Stimulated activated CD4-positive, alpha-beta T cell treated with anti-CD3 and anti-CD28 coated beads, Interleukin-2, amount 100 ng/mL, for 4 hours (primary cell): ENCODE data around the gene EEPD1.

Experiments used
- DNase-seq: peaks from one replicate; pipeline ENCODE4 v3.0.0-alpha.2; 2020; ENCODE audit warnings: low read depth

Gene EEPD1

DNA sequence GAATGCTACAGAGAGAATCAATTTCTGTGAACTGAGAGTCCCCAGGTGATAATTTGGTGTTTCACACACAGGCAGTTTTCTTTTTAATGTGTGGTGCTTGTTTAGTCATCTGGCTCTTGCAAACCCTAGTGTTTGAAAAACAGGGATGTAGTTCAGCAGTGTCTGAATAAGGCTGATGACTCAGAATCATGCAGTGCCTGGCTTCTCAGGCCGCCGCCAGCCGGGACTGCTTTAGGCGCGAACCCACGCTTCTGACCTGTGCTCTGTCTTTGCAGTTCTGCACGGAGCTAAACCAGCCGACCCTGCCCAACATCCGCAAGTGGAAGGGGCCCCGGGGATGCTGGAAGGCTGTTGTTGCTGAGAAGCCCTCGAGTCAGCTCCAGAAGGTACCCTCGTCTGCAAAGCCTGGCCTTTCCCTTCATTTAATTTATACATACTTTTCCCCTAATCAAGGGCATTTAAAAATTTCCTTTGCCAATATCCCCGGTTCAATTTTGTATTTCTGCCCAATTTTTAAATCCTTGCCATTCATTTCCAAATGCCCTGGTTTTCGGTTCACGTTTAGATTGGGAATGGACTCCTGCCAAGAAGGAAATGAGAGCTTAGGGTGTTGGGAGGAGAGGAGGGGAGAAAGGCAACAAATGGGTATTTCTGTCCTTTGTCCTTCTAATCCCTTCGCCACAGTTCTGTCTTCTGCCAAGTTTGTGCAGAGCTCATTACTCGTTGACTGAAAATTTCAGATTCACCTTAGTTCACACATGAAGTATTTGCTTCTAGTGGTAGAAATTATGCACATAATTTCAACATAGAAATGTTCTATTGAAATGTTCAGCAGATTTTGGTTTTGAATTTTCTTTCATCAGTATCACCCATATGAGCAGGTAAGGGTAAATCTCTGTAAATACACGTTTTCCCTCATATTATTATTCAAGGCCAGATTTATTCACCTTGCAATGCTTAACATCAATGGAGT lies 128.1 kb downstream of the EEPD1 start:
- no peak for DNase-seq

DNA sequence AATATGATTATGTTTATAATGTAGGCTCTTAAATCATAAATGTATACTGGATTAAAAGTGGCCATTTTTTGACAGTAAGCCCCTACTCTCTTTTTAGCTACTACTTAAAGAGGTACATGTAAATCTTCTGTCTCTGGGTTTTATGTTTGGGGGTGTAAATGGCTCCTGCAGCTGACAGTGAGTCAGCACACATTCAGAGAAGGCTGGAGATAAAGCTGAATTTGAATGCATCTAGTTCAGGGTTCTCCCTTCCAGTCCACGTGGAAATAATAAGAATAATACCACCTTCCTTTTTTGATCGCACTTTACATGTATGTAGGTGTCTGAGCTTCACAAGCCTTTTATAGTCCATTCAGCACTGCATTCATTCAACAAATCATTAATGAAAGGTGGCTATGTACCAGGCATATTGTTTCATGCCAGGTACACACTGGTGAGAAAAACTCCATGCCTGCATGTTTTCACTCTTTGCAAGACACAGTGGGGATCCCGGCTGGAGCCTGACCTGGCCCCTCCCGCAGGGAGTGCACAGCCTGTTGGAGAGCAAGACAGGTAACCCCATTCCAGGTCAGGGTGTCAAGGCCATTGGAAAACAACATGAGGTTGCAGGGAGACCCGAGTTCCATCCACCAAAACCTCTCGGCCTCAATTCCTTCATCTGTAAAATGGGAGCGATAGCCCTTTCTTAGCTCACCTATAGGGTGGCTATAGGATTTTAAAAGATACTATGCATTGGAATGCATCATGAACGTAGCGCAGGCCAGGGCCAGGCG lies 129.1 kb downstream of the EEPD1 start:
- no peak for DNase-seq

DNA sequence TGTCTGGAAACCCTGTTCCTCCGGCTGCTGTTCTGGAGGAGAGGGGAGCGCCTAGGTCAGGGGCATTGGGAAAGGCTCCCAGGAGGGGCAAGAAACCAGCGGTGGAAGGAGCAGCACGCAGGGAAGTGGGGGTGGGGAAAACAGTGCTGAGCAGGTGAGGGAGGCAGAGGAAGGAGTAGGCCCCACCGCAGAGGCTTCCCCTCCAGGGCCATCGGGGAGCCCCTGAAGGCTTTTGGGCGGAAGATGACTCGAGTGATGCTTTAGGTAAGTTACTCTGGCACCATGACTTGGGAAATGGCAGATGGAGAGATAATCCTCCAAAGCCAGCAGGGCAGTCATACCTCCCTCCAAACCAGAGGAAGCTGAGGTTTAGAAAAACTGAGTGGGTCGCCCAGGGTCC lies 130.1 kb downstream of the EEPD1 start:
- DNase-seq: no peak

DNA sequence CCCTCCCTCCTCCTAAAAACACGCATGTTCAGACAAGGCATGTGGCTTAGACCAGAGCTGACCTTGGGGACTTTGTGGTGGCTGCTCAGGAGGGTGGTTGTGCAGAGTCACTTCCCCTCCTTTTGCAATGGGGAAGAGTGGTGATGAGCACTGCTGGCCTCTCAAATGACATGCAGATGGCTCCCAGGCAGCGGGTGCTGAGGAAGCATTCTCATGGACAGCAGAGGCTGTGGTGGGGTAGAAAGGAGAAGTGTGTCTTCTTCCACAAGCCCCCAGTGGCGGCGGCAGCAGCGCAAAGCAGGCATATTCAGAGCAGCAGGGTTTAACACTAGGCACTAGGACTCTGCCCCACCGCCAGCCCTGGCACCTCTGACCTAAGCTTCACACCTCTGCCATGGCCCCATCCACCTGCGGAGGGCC lies 130.7 kb downstream of the EEPD1 start:
- DNase-seq: no peak

DNA sequence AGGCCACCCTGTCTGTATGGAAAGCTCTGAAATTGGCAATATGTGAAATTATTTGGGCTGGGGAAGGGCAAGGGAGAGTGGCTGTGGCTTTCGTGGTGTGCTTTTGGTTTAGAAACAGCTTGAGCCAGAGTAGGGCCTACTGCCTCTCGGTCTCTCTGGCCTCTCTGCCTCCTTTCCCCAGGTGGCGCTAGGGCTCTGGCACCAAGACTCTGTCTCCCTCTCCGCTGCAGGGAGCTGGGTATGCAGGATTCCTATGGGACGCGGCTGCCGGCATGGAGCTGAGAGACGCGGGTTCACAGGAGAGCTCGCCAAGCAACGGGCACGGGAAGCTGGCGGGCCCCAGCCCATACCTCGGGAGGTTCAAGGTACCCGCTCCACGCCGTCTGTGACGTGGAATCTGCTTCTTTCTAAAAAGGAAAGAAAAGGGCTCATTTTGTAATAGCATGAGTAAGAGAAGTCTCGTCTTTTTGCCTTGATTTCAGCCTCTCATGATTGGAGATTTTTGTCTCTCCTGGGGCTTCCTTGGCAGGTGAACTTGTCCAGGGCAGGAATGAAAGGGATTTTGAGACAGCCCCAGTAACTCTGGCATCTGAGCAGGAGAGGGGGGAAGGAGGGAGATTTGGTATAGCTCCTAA lies 131.5 kb downstream of the EEPD1 start:
- no peak for DNase-seq

DNA sequence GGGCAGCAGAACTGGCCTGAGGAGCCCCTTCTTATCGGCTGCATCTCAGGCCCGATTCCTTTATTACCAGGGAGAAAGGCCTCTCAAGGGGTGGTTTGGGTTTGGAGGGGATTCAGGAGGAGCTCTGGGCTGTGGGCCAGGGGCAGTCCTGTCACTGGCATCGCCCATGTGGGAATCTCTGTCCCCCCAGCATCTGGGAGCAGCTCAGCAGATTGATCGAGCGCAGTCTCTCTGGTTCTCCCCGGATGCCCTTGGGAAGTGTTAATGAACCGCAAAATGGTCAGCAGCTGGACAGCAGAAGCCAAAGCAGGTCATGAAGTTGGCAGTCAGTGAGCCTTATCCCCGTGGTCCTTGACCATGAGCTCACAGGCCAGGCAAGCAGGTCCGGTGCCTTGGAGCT lies 132.2 kb downstream of the EEPD1 start:
- DNase-seq: no peak

DNA sequence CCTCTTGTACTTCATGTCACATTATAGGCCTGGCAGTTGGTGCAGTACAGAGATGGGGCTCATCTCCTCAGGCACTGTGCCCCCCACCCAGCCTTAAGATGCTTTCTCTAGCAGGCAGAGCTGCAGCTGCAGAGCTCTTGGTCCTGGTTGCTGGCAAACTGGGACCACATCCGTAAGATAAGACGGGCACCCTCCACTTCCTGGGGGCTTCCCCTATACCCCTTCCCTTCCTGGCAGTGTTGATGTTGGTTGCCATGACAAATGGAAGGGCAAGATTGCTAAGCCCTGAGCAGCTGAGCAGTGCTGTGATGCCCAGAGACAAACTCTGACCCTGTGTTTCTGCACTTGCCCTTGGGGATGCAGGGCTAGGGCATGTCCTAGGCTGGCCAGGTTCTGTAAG lies 133.2 kb downstream of the EEPD1 start:
- DNase-seq: peak; percentile 10

DNA sequence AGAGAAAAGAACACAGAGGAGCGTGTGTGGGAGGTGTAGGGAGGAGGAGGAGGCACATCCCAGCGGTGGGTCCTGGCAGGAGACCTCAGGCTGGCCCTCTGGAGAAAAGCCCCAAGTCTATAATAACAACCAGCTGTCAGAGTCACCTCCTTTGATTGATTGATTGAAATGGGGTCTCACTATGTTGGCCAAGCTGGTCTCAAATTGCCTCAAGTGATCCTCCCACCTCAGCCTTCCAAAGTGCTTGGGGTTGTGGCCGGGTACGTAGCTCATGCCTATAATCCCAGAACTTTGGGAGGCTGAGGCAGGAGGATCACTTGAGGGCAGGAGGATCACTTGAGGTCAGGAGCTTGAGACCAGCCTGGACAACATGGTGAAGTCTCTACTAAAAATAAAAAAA lies 133.6 kb downstream of the EEPD1 start:
- no peak for DNase-seq

DNA sequence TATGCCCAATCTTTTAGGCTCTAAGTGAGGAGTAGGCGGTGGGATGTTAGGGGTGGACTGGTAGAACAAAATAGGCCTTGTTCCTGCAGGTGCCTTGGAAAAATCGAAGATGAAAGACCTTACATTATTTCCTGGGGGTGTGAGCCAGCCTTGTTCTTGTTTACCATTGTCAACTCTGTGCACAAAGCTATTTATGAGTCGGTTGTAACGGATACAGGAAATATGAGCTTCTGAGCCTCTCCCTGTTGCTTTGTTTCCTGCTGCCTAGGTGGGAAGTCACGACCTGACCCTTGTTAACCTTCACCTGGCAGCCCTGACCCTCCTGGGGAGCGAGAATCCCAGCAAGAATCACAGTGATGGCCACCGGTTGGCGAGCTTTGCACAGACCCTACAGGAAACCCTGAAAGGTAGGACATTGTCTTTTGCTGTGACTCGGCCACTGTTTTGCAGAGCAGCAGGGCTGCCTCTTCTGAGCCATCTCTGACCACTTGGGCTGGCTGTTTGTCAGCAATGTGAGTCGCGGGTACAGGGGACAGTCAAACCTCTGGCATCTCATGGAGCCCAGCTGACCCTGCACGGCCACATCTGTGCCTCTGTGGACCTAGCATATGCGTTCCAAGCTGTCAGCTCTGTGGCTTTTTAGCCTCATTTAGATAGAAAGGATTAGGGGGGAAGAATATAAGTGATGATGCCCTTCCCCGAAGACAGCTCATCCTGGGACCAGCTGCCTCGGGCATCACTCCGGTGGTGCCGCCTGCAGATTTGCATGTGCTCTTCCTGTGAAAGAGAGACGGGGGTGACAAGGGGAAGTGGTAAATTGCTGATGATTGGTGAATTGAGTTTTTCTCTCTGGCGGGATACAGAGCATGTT lies 134.6 kb downstream of the EEPD1 start:
- no peak for DNase-seq

DNA sequence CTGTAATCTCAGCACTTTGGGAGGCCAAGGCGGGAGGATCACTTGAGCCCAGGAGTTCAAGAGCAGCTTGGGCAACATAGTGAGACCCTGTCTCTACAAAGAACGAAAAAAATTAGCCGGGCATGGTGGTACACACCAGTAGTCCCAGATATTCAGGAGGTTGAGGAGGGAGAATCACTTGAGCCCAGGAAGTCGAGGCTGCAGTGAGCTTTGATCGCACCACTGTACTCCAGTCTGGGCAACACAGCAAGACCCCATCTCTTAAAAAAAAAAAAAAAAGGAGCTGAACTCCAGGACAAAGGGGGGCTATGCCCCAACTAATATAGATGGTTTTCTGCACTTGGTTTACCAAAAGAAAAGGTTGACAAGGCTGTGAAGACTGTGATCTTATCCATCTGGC lies 135.4 kb downstream of the EEPD1 start:
- DNase-seq: no peak

DNA sequence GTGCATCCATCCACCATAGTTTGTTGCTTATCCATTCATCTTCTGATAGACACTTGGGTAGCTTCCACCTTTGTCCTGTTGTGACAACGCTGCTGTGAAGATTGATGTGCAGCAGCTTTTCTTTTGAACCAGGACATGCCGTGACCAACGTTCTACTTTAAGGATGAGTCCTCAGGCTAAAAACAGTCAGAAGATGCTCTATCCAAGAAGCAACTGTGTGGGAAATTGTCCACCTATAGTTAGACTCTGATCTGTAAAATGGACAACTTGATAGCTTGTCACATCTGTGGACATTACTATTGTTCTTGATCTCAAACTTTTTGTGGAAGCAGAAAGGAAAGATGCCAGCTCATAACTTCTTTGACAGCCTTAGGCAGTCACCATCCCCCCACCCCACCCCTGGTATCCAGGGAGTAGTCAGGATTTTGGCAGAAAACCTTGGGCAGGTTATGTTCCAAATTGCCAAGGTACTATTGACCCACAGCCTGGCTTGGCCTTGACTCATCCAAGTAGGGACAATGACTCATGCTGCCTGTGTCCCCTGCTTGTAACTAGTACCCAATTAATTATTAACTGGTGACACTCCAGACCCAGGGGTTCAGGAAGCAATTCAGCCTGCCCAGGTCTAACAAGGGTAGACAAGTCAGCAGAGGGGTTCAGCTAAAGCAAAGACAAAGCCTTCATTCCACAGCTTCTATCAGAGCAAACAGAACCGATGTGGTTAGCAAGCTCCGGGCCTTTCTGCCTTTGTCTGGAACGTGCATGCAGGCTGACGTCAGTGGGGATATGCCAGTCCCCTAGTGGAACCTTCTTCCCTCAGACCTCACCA lies 137.0 kb downstream of the EEPD1 start:
- no peak for DNase-seq

DNA sequence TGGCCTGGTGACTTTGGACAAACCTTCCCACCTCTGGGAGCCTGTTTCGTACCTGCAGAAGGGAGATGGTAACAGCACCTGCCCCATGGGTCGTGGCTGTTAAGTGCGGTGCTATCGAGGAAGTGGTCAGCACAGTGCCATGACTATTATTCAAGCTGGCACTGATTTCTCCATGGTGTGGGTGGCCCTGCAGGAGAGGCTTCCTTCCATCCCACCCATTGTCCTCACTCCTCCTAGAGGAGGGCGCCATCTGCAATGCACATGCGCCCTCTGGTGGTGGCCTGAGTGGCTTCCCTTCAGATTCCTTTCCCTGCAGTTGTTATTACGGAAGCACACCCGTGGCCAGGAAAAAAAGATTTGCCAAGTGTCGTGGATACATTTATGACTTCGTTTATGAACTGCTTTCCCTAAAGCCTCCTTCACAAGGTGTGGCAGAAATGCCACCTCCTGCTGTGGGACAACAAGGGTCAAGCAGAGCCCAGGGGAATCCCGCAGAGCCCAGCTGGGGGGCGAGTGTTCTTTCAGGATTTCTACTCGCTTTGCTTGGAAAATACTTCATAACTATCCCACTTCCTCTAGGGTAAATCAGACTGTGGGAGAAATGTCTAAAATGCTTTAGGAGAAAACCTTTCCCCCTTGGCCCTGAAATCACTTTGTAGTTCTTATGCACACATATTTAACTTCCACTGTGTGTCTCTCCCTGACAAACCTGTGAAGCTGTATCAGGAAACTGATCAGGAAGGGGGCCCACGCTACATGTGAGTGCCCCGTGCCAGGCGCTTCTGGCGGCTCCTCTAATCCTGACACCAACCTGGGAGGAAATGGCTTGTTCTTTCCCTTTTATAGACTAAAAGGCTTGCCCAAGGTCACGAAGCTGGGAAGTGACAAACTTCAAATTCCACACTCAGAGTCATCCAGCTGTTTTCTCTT lies 138.6 kb downstream of the EEPD1 start:
- peak; percentile 59 for DNase-seq

DNA sequence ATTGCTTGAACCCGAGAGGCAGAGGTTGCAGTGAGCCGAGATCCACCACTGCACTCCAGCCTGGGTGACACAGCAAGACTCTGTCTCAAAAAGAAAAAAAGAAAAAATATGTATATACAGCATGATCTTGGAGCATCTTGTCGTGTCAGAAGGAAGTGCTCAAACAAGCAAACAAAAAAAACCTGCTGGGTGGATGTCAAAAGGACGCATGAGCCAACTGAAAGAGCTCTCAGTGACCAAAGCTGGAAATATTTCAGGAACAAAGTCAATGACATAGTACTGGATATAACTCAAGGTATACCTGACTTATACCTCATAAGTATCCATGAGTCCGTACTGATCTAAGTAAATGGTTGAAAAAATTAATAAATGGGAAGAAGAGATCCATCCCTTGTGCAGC lies 142.0 kb downstream of the EEPD1 start:
- DNase-seq: no peak

DNA sequence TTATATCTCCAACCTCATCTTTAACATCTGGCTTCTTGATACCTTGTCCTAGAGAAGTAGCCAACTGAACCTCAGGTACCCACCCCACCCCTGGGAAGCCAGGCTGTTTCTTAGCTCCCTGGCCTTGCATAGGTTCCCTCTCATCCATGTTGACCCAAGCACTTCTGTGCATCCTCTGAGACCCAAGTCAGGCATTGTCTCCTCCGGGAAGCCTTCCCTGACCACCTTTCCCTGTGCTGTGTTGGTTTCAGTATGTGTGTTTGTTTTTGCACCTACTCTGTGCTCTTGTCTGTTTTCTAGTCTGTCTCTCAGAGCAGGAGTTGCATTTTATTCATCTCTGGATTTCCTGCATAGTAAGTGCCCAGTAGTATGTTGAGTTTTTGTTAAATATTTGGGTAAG lies 143.2 kb downstream of the EEPD1 start:
- no peak for DNase-seq

DNA sequence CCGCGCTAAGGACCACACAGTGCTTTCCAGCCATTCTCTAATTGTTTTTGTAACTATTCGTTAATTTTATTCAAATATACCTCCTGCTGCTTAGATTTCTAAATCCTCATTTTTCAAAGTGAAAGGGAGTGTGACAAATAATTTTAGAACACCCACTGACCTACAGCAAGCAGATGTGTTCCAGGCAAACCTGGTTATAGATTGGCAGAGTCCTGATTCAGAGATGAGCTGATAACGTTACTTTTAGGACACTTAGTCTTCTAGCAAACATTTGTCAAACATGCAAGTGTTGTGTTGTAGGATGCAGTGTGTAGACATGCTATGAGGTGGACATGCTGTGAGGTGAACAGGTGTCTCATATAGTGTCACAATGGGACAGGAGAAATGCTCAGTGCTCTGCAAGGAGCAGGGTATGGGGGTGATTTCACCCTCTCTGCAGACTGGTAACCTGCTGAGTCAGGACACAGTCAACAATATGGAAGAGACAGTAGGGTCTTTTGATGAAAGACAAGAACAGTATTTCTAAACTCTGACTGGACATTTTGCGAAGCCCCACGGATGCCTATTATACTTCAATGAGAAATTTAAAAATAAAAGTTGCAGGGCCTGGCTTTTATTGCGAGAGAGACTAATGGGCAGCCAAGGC lies 144.4 kb downstream of the EEPD1 start:
- no peak for DNase-seq

DNA sequence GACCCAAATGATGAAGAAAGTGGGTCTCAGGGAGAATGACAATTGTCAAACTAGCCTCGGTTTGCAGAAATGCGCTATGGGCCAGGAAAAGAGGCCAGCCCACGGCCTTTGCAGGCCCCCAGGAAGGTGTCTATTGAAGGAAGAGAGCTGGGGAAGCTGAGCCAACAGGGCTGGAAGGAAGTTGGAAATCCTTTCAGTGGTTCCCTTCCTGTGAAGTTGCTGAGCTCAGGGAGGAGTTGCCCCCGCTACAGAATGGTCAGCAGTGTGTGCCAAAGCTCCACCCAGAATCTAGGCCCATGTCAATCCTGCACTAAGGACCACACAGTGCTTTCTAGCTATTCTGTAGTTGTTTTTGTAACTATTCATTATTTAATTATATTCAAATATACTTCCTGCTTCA lies 145.1 kb downstream of the EEPD1 start:
- DNase-seq: no peak

DNA sequence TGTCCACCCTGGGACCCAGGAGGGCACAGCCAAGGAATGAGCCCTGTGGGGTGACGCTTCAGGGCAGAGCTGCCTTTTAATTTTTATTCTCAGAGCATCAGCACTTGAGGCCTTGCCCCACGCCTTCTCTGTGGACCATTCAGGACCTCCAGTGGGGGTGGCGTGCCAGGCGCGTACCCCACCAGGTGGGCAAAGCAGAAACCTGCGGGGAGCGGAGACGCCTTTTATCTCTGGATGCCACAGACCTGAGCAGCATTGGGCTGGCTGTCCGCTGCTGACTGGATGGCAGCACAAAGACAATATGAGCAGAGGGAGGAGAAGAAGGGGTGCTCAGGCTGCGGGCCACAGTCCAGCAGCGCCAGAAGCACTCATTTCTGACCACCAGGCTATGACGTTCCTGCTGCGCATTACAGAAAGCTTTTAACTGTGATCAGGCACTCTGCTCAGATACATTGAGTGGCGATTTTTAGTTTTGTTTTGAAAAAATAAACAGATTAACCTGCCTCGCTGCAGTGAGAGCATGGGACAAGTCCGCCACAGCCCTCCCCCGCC lies 146.2 kb downstream of the EEPD1 start:
- no peak for DNase-seq

DNA sequence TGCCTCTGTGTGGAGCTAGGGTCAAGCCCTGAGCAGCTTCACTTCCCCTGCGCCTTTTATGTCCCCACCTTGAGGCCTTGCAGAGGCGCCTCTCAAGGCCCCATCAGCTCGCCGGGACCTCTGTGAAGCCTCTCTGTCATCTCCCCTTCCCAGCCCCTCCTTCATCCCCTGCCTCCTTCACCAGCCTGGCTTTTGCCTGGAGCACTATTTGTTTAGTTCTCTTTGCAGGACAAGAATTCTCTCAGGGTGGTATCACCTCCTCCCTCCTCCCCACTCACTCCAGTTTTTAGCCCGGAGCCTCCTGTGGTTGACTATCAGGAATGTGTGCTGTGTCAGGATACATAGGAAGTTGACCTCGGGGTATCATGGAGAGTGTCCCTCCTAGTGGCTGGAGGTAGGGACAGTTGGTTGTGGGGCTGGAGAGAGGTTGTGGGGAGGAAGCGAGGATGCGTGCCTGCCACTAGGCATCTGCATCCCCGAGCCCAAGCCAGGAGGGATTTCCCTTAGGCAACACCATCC lies 146.8 kb downstream of the EEPD1 start:
- no peak for DNase-seq
